GM12878 (cell line): ENCODE data around the gene MAN1A1. TPM values are rescaled to one million over a fixed set of nuclear protein-coding genes. Genes with fewer than 3 reads are reported as not detected.

Source experiments
- ATAC-seq: fragments of 200-7000 bp; cut with Tn5 transposase; 3 replicates; pipeline ENCODE4 v1.9.1; 2020; ENCODE audit warnings: mild to moderate bottlenecking, moderate library complexity
- BruUV-seq: library from RNA; stranded (reverse); fragments of 400-500 nt; replicated peaks from 2 replicates; lab custom pipeline; 2021; lab: Mats Ljungman, UMichigan
- CTCF ChIA-PET: fragments of 300-600 bp; sonication (Branson Sonifier 250); formaldehyde crosslinking; extraction: SDS; loops from one replicate; lab custom pipeline; 2021; ENCODE audit warnings: inconsistent platforms; lab: Yijun Ruan, JAX
- POLR2A ChIA-PET: fragments of 350-600 bp; formaldehyde crosslinking; extraction: SDS; loops from one replicate; lab custom pipeline; 2021; ENCODE audit warnings: inconsistent platforms; lab: Charles Lee
- RAD21 ChIA-PET: fragments of 300-600 bp; sonication (Branson Sonifier 250); formaldehyde crosslinking; loops from one replicate; lab custom pipeline; 2023; ENCODE audit warnings: antibody characterized with exemption; ENCODE audit not compliant: unreplicated experiment; lab: Charles Lee
- SMC1A ChIA-PET: fragments of 300-600 bp; sonication (Branson Sonifier 250); formaldehyde crosslinking; loops from one replicate; lab custom pipeline; 2023; ENCODE audit not compliant: unreplicated experiment, uncharacterized antibody; lab: Charles Lee
- DNase-seq: peaks from one replicate; pipeline ENCODE4 v3.0.0-alpha.2; 2011; ENCODE audit warnings: low read depth, low spot score
- FAIRE-seq: peaks from 3 replicates; lab custom pipeline; 2011; peaks lifted over from hg19 to GRCh38; lab: Jason Lieb, UNC
- H2AFZ ChIP-seq: 2 replicates; pipeline ENCODE4 v1.6.0; 2011; ENCODE audit warnings: low read depth, low read length, control low read depth; ENCODE audit not compliant: control insufficient read depth
- H3K27ac ChIP-seq: 2 replicates; pipeline ENCODE4 v1.5.1; 2011; ENCODE audit warnings: control low read depth; ENCODE audit not compliant: control insufficient read depth, insufficient read depth
- H3K27me3 ChIP-seq, 2 experiments: replicated peaks in 1 of 2; 2 replicates each; pipeline versions ENCODE4 v1.6.0 to v1.6.1; 2011; ENCODE audit warnings: low read length in 1 of 2; ENCODE audit not compliant: control insufficient read depth in 2 of 2, insufficient read depth in 2 of 2
- H3K36me3 ChIP-seq, 2 experiments: 2 replicates each; pipeline ENCODE4 v1.5.1; 2011; ENCODE audit warnings: low read length in 1 of 2; ENCODE audit not compliant: control insufficient read depth in 2 of 2, insufficient read depth in 2 of 2
- H3K4me1 ChIP-seq: 2 replicates; pipeline ENCODE4 v1.6.1; 2011; ENCODE audit warnings: mild to moderate bottlenecking, low read length, moderate library complexity, mixed read lengths; ENCODE audit not compliant: control insufficient read depth, insufficient read depth
- H3K4me2 ChIP-seq: 2 replicates; pipeline ENCODE4 v1.6.0; 2011; ENCODE audit warnings: control low read depth; ENCODE audit not compliant: control insufficient read depth, insufficient read depth
- H3K4me3 ChIP-seq: fragments of 200-600 bp; sonication (generic); 2 replicates; pipeline ENCODE4 v1.5.1; 2016
- H3K79me2 ChIP-seq: 2 replicates; pipeline ENCODE4 v1.6.0; 2011; ENCODE audit warnings: low read length; ENCODE audit not compliant: control insufficient read depth, insufficient read depth
- H3K9ac ChIP-seq: 2 replicates; pipeline ENCODE4 v1.8.0; 2011; ENCODE audit warnings: low read length, control low read depth, mixed read lengths; ENCODE audit not compliant: control insufficient read depth, insufficient read depth
- H3K9me3 ChIP-seq: replicated peaks from 3 replicates; pipeline ENCODE4 v1.5.1; 2011; ENCODE audit warnings: mild to moderate bottlenecking, low read length; ENCODE audit not compliant: control insufficient read depth, insufficient read depth
- H4K20me1 ChIP-seq: 2 replicates; pipeline ENCODE4 v1.6.0; 2011; ENCODE audit not compliant: control insufficient read depth, insufficient read depth
- E4F1 ChIP-seq: fragments of 450-650 bp; IDR thresholded peaks from 2 replicates; pipeline ENCODE4 v1.6.1; 2018; ENCODE audit warnings: borderline replicate concordance, mild to moderate bottlenecking; ENCODE audit not compliant: partially characterized antibody
- MLLT1 ChIP-seq: fragments of 450-650 bp; IDR thresholded peaks from 2 replicates; pipeline ENCODE4 v1.6.1; 2016; ENCODE audit warnings: mild to moderate bottlenecking
- WGBS: methylation state at CpG from one replicate; pipeline ENCODE4 v1.1.6; 2016; ENCODE audit warnings: low lambda C conversion rate; ENCODE audit not compliant: insufficient replicate concordance, insufficient coverage; ENCODE audit errors: missing lambda C conversion rate; 5-methylcytosine and 5-hydroxymethylcytosine counted together
- in situ Hi-C: fragments of 300-500 bp; cut with MboI; formaldehyde crosslinking; loops from 9 replicates; pipeline ENCODE4 v1.14.3; 2018; ENCODE audit warnings: mixed read lengths
- intact Hi-C: fragments of 100-400 bp; cut with micrococcal nuclease; formaldehyde crosslinking; loops from one replicate; pipeline ENCODE4 v1.14.2; 2022; ENCODE audit not compliant: unreplicated experiment
- polyA plus RNA-seq, 11 experiments: library from polyadenylated mRNA; depleted of rRNA in 4 of 11; unstranded in 6 of 11; stranded (reverse) in 5 of 11; fragments of >200 nt; fragmentation: Nextera tagmentation in 4 of 11; fragmentation: Illumina TruSeq in 1 of 11; extraction: Ambion mirVana in 4 of 11; extraction: Trizol in 1 of 11; gene quantifications; 1 replicate in 1 of 11; 2 replicates in 10 of 11; pipeline versions ENCODE4 v1.2.1 to v1.2.3, GENCODE V29; 2011 to 2016; ENCODE audit warnings: inconsistent platforms in 2 of 11, missing spikeins in 2 of 11, low read depth in 1 of 11
- total RNA-seq, 4 experiments: library from RNA; depleted of rRNA in 3 of 4; stranded (reverse); fragments of >200 nt in 3 of 4; fragmentation: Illumina TruSeq in 1 of 4; extraction: Trizol in 1 of 4; gene quantifications; 2 replicates each; pipeline versions ENCODE4 v1.2.1 to v1.2.3, GENCODE V29; 2013 to 2021

MAN1A1 gene
- total and polyA plus RNA-seq, 10 of the 15 experiments (the other 5 are each of a cell fraction or from before 2014, with no cell fraction given) = 5.4 to 28.1 (median 19.5) TPM

- RAD21 ChIA-PET = no interaction called here
- H3K36me3 ChIP-seq = no peaks in the 10 kb centered on the region
- POLR2A ChIA-PET = no interaction called here
- 0 out of 2 replicates have a peak overlapping the region, but pooled peaks have one; percentile 22 for H3K4me2 ChIP-seq
- CTCF ChIA-PET = no interaction called here
- H3K4me3 ChIP-seq = no peak overlapping the region
- WGBS = 43% methylated on average over 2 of the region's 2 CpGs
- H2AFZ ChIP-seq = no peak overlapping the region
- no peaks in the 10 kb centered on the region for H3K27me3 ChIP-seq
- intact Hi-C loops (no loop called here), in situ Hi-C loops (no loop called here)
- TF ChIP-seq MLLT1 (no peak), E4F1 (no peak)
- H3K79me2 ChIP-seq = peaks cover 14% of the 10 kb centered on the region
- no peak overlapping the region for H3K27ac ChIP-seq
- SMC1A ChIA-PET = no interaction called here
- FAIRE-seq = no peak
- DNase-seq = no peak
- no peaks in the 10 kb centered on the region for H3K9me3 ChIP-seq
- H3K4me1 ChIP-seq = peaks cover 6% of the 10 kb centered on the region; the same call in 1 of the 2 replicates
- no peak for ATAC-seq
- BruUV-seq = no TSS peak
- H4K20me1 ChIP-seq = no peaks in the 10 kb centered on the region
- no peak overlapping the region for H3K9ac ChIP-seq
Measured at GRCh38 chr6:119355157-119355556, 5.6 kb upstream of the MAN1A1 start.
